ENCODE results near the gene CREB3.

The CREB3 gene

GRCh38 chr9:35737143-35737542 lies 4.7 kb downstream of the CREB3 start:
- TF ChIP-seq CTCF (IDR thresholded peaks at IDR 0.05; ENCODE audit: control insufficient read depth, insufficient read depth, low read depth, low read length, missing control alignments): no peak
- DNase-seq (ENCODE audit: low read depth): no peak
- no peak overlapping the region for H3K4me3 ChIP-seq (ENCODE audit: control insufficient read depth, low read depth, low read length)

- TF ChIP-seq CTCF (IDR thresholded peaks at IDR 0.05; ENCODE audit: control insufficient read depth, insufficient read depth, low read depth, low read length, missing control alignments): no peak
- no peak for DNase-seq (ENCODE audit: low read depth)
- no peak overlapping the region for H3K4me3 ChIP-seq (ENCODE audit: control insufficient read depth, low read depth, low read length)
These were observed 5.7 kb downstream of the CREB3 start for GRCh38 chr9:35738186-35738585.

- no peak overlapping the region for H3K4me3 ChIP-seq (ENCODE audit: control insufficient read depth, low read depth, low read length)
- DNase-seq (ENCODE audit: low read depth): no peak
- no peak for TF ChIP-seq CTCF (IDR thresholded peaks at IDR 0.05; ENCODE audit: control insufficient read depth, insufficient read depth, low read depth, low read length, missing control alignments)
These were observed 6.5 kb downstream of the CREB3 start for GRCh38 chr9:35738924-35739323.

- no peak for TF ChIP-seq CTCF (IDR thresholded peaks at IDR 0.05; ENCODE audit: control insufficient read depth, insufficient read depth, low read depth, low read length, missing control alignments)
- H3K4me3 ChIP-seq (ENCODE audit: control insufficient read depth, low read depth, low read length): no peak overlapping the region
- DNase-seq (ENCODE audit: low read depth): no peak
These were observed 7.8 kb downstream of the CREB3 start for GRCh38 chr9:35740243-35740642.

- TF ChIP-seq CTCF (IDR thresholded peaks at IDR 0.05; ENCODE audit: control insufficient read depth, insufficient read depth, low read depth, low read length, missing control alignments): no peak
- no peak for DNase-seq (ENCODE audit: low read depth)
- no peak overlapping the region for H3K4me3 ChIP-seq (ENCODE audit: control insufficient read depth, low read depth, low read length)
These were observed 9.3 kb downstream of the CREB3 start for GRCh38 chr9:35741740-35742139.

- no peak for TF ChIP-seq CTCF (IDR thresholded peaks at IDR 0.05; ENCODE audit: control insufficient read depth, insufficient read depth, low read depth, low read length, missing control alignments)
- no peak overlapping the region for H3K4me3 ChIP-seq (ENCODE audit: control insufficient read depth, low read depth, low read length)
- DNase-seq (ENCODE audit: low read depth): no peak
These were observed 11.0 kb downstream of the CREB3 start for GRCh38 chr9:35743452-35743851.
